Activated CD4-positive, alpha-beta T cell treated with anti-CD3 and anti-CD28 coated beads, Interleukin-2, Interleukin-6, amounts not matched to agents 100 ng/mL and 50 ng/mL, durations not matched to agents 16 hours and 8 hours (primary cell): Measurements from ENCODE around the gene CUEDC1.
A peak's percentile ranks its signal among the peaks of the same experiment; 100 is the strongest.

Experiments
- DNase-seq: peaks from one replicate; pipeline ENCODE4 v3.0.0-alpha.2; 2020

Gene CUEDC1

DNA sequence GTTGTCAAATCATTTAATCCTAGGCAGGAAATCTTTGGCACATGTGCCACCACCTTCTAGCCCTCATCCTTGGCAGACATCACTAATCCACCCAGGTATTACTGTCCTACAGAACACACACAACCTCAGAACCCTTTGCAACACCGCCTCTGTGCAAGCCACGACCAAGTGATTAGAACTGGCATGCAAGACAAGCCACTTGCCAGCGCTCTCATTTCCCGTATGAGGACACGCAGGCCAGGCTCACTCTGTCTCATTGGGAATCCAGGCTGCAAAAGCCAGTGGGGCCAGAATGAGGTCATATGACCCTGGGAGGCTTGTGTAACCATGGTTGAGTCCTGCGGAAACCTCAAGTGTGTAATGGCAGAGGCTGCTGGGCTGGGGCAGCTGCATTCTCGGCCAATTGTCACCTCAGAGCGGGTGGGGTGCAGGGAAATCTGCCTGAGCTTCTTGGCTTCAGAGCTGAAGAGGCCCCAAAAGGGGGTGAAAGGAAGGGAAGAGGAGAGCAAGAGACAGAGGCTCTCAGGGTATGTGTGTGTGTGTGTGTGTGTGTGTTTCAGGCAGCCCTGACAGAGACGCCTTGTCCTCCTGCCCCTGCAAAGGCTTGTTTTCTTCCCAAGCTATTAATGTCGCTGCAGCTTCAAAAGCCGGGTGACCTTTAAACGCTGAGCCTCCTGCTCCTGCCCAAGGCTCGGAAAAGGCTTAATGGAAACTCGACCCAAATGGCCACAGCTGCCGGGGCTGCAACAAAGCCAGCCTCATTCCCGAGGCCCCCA lies 62.2 kb downstream of the CUEDC1 start:
- no peak for DNase-seq

DNA sequence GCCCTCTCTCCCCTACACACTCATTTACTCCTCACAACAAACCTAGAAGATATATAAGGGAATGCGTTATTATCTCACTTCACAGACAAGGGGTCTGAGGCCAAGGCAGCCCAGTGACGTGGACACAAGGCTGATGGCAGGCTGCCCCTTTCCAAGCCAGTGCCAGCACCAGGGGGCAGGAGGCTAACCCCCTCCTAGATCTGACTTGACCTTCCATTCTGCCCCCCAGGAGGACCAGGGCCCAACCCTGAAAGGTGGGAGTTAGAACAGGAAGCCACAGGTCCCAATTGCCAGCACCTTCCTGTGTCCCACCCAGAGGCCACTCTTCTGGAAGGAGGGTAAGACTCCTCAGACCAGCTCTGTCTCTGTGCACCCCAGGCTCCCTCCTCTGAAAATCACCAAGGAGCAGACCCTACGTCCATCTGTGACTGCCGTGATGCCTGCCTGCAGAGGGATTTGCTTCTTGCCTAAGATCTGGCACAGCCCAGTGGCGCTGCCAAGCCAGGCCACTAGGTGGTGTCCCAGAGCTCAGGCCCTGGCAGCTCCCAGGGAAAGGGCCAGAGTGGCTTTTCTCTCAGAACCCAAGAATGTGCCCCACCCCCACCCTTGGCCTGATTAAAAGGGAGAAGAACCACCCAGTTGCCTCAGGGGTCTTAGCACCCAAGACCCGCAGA lies 62.9 kb downstream of the CUEDC1 start:
- peak; percentile 84 for DNase-seq

- DNase-seq = no peak
Observed at GRCh38 chr17:57890857-57891232, 64.4 kb downstream of the CUEDC1 start.

- no peak for DNase-seq
Observed at GRCh38 chr17:57889892-57890856, 65.0 kb downstream of the CUEDC1 start.

DNA sequence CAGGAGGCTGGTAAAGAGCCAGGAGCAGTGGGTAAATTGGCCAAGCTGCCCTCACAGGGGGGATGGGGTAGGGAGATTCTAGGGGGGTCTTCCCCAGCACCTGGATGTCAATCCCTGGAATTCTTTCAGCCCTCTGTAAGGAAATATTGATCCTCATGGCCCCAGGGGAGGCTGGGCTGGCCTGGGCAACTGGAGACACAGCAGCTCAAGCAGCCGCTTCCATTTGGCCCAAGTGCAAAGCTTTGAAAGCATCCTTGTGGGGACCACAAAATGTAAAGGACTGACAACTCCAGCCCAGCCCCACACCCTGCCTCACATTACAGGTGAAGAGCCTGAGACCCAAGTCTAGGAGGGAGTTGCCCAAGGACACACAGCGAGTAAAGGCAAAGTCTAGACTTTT lies 66.0 kb downstream of the CUEDC1 start:
- DNase-seq = no peak

DNA sequence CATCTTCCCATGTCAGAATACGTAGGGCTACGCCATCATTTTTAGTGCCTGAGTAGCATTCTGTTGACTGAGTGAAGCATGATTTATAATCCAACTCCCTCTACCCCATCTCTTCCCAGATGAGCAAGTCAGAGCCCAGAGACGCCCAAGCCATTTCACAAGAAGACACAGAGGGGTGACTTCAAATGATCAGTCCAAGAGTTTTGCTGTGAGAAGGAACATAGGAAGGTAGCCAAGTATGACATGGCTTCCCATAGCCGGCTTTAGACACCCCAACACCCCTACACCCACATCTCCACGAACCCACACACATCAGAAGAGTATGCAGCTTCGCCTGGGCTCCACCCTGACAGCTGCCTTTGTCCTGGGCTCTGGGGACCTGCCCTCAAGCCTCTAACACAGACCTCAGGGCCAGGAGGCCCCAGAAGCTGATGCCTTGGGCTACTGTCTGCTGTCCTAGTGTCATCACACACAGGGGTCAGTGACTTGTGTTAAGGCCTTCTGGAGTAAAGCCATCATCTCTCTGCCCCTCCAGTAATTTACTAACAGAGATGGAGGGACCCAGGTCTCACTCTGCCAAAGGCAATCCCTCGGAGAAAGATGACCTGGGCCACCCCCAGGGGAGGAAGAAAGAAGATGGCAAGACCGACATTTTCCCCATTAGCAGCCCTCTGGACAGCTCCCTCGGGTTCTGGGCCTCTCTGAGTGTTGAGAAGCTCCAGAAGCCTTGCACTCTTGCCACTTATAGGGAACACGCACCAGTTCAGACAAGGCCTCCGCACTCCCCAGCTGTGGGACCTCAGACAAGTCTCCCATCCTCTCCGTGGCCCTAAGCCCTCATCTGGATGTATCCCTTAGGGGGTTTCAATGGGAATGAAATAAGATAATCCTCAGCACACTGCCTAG lies 66.6 kb downstream of the CUEDC1 start:
- DNase-seq = no peak

DNA sequence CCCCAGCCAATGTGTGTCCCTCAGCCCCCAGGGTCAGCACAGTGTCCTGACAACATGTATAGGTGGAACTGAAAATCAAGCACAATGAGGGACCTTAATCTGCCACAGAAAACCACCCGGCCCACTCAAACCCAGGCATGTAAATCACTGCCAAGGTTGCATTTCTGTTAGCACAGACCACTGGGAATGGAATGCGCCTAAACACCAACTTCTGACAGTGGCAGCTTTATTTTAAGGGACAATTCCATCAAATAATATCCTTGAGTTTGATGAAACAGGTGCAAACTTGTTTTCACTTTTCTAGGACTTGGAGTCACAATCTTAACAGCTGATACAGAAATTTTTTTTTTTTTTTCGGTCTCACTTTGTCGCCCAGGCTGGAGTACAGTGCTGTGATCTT lies 68.1 kb downstream of the CUEDC1 start:
- DNase-seq = no peak

GRCh38 chr17:57886020-57886419 lies 69.2 kb downstream of the CUEDC1 start:
- DNase-seq = no peak

- DNase-seq = no peak
Observed at GRCh38 chr17:57885148-57885915, 69.9 kb downstream of the CUEDC1 start.

DNA sequence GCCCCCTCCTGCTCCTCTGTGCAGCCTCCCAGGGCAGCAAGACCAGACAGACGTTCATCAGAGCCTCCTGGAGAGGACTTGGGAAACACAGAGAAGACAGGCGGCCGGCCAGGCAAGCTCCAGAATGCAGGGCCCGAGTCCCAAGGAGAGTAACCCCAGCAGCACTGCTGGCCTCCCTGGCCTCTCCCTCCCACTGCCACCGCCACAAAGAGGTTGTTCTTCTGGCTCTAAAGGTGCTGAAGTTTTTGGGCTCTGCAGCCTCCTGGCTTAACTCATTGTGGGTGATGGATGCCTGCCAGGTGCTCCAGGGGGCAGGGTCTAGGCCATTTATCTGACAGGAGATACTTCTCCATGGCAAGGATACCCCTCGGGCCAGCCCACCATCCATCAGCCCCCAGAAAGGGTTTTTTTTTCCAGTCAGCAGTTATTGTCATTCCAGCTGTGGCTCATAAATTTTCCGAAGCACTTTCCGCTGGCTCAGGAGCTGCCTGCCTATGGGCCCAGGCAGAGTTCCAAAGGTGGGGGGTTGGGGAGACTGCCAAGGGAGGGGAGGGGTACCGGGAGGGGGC lies 73.3 kb downstream of the CUEDC1 start:
- DNase-seq = no peak

GRCh38 chr17:57881143-57881542 lies 74.1 kb downstream of the CUEDC1 start:
- DNase-seq = no peak

DNA sequence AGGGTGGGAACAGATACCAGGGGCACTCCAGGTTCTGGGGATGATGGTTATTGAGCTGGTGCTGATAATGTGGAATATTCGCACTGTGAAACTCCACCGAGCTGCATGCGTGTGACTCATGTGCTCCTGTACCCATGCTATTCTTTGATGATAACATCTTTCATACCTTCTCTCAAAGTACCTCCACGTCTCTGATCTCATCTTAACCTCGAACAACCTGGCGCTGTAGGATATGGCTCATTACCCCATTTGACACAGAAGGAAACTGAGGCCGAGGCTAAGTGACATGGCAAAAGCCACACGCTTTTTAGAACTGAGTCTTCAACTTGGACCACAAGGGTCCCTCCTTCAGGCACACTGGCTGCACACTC lies 75.1 kb downstream of the CUEDC1 start:
- DNase-seq = peak; percentile 30

- DNase-seq = no peak
Observed at GRCh38 chr17:57879437-57880085, 75.7 kb downstream of the CUEDC1 start.

DNA sequence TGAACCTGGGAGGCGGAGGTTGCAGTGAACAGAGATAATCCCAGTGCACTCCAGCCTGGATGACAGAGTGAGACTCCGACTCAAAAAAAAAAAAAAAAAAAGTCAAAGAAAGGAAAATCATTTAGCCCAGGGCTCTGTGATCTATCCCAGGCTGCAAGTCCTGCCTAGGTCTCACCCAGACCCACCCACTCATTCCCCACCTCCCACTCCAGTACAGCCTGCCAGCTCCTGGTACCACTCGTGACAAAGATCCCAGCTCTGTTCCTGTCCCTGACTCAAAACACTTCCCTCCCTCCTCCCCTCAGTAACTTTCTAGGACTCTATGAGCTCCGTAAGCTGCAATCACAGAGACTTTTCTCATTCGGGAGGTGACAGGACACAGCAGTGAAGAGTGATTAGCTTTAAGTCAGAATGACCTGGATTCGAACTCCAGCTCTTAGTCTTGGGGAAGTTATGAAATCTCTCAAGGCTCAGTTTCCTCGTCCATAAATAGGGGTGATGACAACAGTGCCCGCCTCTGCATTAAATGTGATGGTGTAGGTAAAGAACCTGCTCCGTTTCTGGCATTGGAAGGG lies 77.3 kb downstream of the CUEDC1 start:
- no peak for DNase-seq

GRCh38 chr17:57876866-57877237 lies 78.4 kb downstream of the CUEDC1 start:
- no peak for DNase-seq

DNA sequence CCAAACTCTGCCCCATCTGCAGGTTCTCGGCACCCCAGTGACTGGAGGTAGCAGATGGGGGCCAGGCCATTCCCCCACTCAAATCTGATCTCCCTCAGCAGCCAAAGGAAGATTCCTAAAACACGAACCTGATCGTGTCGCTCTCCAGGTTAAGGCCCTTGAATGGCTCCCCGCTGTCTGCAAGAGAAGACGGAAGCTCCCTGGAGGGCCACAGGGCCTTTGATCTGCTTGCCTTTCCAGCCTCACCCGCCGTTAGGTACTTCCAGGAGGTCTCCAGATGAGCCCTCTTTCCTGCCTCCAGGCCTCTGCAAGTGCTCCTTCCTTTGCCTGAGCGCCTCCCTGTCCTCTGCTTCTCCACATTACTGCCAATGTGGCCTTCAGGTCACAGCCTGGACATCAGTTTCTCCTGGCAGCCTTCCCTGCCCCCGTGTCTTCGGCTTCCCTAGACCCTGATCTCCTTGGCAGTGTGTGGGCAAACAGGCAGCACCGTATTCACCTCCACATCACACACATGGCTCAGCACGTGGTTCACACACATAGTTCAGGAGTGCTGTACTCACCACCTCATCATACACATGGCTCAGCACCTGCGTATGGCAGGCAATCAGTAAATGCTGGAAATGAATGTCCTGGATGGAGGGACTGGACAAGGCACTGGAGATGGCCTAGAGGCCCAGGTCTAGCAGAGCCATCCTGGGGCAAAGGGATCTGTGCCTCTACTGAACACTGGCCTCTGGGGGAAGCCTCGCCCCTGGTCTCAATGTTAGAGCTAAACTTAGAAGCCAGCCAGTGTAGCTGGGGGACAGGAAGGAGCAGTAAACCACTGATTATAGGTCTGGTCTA lies 79.0 kb downstream of the CUEDC1 start:
- DNase-seq = no peak

GRCh38 chr17:57875290-57876022 lies 79.8 kb downstream of the CUEDC1 start:
- DNase-seq = no peak

DNA sequence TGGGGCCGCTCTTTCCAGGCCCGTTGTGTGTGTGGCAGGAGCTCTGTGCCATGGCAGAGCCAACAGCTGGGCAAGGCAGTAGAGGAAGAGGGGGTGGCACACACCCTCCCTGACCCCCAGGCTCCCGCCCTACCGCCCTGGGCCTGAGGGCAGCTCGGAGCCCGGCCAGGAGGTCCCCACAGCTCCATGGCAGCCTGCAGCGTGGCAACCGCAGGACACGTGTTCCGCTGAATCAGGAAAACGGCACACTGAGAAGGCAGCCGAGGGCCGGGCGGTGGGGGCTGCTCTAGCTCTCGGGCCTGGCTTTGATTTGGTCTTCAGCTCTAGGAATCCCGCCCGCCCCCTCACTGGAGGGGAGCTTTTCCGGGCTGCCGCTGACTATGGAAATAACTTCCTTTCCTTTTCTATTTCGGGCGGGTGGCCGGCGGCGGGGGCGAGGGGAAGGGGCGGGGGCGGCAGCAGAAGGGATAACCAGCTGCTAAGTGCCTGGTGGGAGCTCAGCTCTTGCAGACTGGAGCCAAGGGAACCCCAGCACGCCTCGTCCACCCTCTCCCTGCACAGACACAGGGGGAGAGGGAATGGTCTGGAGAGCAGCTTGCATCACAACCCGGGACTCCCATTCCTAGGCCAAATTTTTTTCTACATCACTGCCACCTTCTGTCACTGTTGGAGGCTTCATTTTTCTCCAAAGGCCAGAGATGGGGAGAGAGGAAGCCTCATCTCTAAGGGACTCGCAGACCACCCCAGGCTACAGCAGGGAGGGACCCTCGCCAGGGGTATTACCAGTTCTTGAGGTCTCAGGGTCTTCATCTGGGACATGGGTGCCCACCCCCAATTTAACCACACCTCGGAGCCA lies 80.5 kb downstream of the CUEDC1 start:
- peak; percentile 7 for DNase-seq
